Mesenchymal stem cell (in vitro differentiated cells and primary cell): ENCODE results near the gene CA10.

Experiments used
- DNase-seq: peaks from one replicate; pipeline ENCODE4 v3.0.0-alpha.2; 2013
- H2AFZ ChIP-seq: one replicate; pipeline ENCODE4 v1.6.1; 2013; ENCODE audit warnings: low read depth, mild to moderate bottlenecking, control low read depth, inconsistent platforms, low read length, moderate library complexity
- H2AK5ac ChIP-seq: 2 replicates; pipeline ENCODE4 v1.6.1; 2013; ENCODE audit warnings: low read length, moderate library complexity, mild to moderate bottlenecking, inconsistent platforms; ENCODE audit not compliant: severe bottlenecking
- H2BK120ac ChIP-seq: one replicate; pipeline ENCODE4 v1.6.1; 2013; ENCODE audit warnings: low read depth, mild to moderate bottlenecking, inconsistent platforms, low read length, moderate library complexity
- H2BK12ac ChIP-seq, 2 experiments: one replicate each; pipeline ENCODE4 v1.6.1; 2013; ENCODE audit warnings: inconsistent platforms in 2 of 2, low read length in 2 of 2, mild to moderate bottlenecking in 2 of 2, moderate library complexity in 2 of 2, control low read depth in 1 of 2
- H2BK15ac ChIP-seq: one replicate; pipeline ENCODE4 v1.6.1; 2013; ENCODE audit warnings: mild to moderate bottlenecking, low read depth, inconsistent platforms; ENCODE audit not compliant: poor library complexity, severe bottlenecking
- H2BK5ac ChIP-seq: 2 replicates; pipeline ENCODE4 v1.6.1; 2013; ENCODE audit warnings: low read depth, mild to moderate bottlenecking, low read length, control low read depth, inconsistent platforms; ENCODE audit not compliant: poor library complexity, severe bottlenecking
- H3K14ac ChIP-seq, 2 experiments: one replicate each; pipeline ENCODE4 v1.6.1; 2013; ENCODE audit warnings: inconsistent platforms in 2 of 2, low read length in 2 of 2, control low read depth in 1 of 2, mild to moderate bottlenecking in 1 of 2, moderate library complexity in 1 of 2
- H3K18ac ChIP-seq, 2 experiments: one replicate each; pipeline ENCODE4 v1.6.1; 2013; ENCODE audit warnings: inconsistent platforms in 2 of 2, low read length in 2 of 2, control low read depth in 1 of 2, low read depth in 1 of 2, mild to moderate bottlenecking in 1 of 2
- H3K23ac ChIP-seq, 2 experiments: one replicate each; pipeline ENCODE4 v1.6.1; 2013; ENCODE audit warnings: inconsistent platforms in 2 of 2, low read length in 2 of 2, mild to moderate bottlenecking in 2 of 2, moderate library complexity in 2 of 2, control low read depth in 1 of 2
- H3K27ac ChIP-seq: 2 replicates; pipeline ENCODE4 v1.5.1; 2013; ENCODE audit warnings: mild to moderate bottlenecking, moderate library complexity, low read length, control low read depth, inconsistent platforms; ENCODE audit not compliant: poor library complexity, severe bottlenecking
- H3K27me3 ChIP-seq, 2 experiments: 2 replicates each; pipeline versions ENCODE4 v1.6.1 to v1.7.0; 2013; ENCODE audit warnings: low read length in 2 of 2, mild to moderate bottlenecking in 2 of 2, moderate library complexity in 2 of 2, control low read depth in 1 of 2, inconsistent platforms in 1 of 2; ENCODE audit not compliant: control insufficient read depth in 1 of 2, insufficient read depth in 1 of 2
- H3K36me3 ChIP-seq, 2 experiments: 2 replicates each; pipeline versions ENCODE4 v1.6.1 to v1.7.0; 2013; ENCODE audit warnings: low read length in 2 of 2, control low read depth in 1 of 2, inconsistent platforms in 1 of 2, low read depth in 1 of 2, mild to moderate bottlenecking in 1 of 2; ENCODE audit not compliant: insufficient read depth in 2 of 2, control insufficient read depth in 1 of 2
- H3K4ac ChIP-seq, 2 experiments: one replicate each; pipeline ENCODE4 v1.6.1; 2013; ENCODE audit warnings: inconsistent platforms in 2 of 2, low read length in 2 of 2, mild to moderate bottlenecking in 2 of 2, moderate library complexity in 2 of 2, control low read depth in 1 of 2, low read depth in 1 of 2
- H3K4me1 ChIP-seq: 2 replicates; pipeline ENCODE4 v1.6.1; 2013; ENCODE audit warnings: low read depth, low read length, control low read depth; ENCODE audit not compliant: control insufficient read depth, insufficient read depth
- H3K4me2 ChIP-seq: 2 replicates; pipeline ENCODE4 v1.6.1; 2013; ENCODE audit warnings: low read length, mild to moderate bottlenecking, inconsistent platforms; ENCODE audit not compliant: poor library complexity, severe bottlenecking
- H3K4me3 ChIP-seq, 2 experiments: 2 replicates each; pipeline versions ENCODE4 v1.5.1 to v1.7.0; 2013; ENCODE audit warnings: low read length in 2 of 2, mild to moderate bottlenecking in 2 of 2, control low read depth in 1 of 2, low read depth in 1 of 2; ENCODE audit not compliant: insufficient read depth in 1 of 2
- H3K79me1 ChIP-seq: replicated peaks from 2 replicates; pipeline ENCODE4 v1.6.1; 2013; ENCODE audit warnings: mild to moderate bottlenecking, control low read depth, low read length, inconsistent platforms; ENCODE audit not compliant: poor library complexity, severe bottlenecking
- H3K9ac ChIP-seq: 2 replicates; pipeline ENCODE4 v1.7.0; 2013; ENCODE audit warnings: mild to moderate bottlenecking, low read length, moderate library complexity
- H3K9me3 ChIP-seq: 2 replicates; pipeline ENCODE4 v1.7.0; 2013; ENCODE audit warnings: mild to moderate bottlenecking, low read length; ENCODE audit not compliant: control insufficient read depth
- H4K8ac ChIP-seq: one replicate; pipeline ENCODE4 v1.6.1; 2013; ENCODE audit warnings: inconsistent platforms, mild to moderate bottlenecking, low read length, moderate library complexity
- H4K91ac ChIP-seq: one replicate; pipeline ENCODE4 v1.6.1; 2013; ENCODE audit warnings: mild to moderate bottlenecking, low read length, inconsistent platforms
- WGBS: methylation state at CpG from one replicate; pipeline ENCODE4 v1.1.7; 2013; ENCODE audit warnings: mixed read lengths; 5-methylcytosine and 5-hydroxymethylcytosine counted together

Gene CA10

DNA sequence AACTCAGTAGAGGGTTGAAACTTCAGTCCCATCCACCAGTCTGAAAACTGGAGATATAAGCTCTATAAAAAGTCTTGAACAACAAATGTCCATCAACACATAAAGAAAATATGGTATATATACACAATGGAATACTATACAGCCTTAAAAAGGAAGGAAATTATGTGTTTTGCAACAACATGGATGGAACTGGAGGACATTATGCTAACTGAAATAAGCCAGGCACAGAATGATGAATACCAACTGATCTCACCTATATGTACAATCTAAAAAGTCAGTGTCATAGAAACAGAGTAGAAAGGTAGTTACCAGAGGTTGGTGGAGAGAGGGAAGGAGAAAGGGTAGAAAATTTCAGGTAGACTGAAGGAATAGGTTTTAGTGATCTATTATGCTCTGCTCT is 438.1 kb downstream of the CA10 start:
- Histone ChIP-seq H3K4ac (no peak overlapping the region), H2BK15ac (no peak overlapping the region), H3K4me2 (no peak overlapping the region), H3K9ac (no peak overlapping the region), H3K36me3 (no peaks in the 10 kb centered on the region), H3K14ac (no peak overlapping the region), H3K27ac (no peak overlapping the region), H3K23ac (no peak overlapping the region), H4K8ac (no peak overlapping the region), H3K18ac (no peak overlapping the region), H3K79me1 (no peaks in the 10 kb centered on the region), H3K9me3 (no peaks in the 10 kb centered on the region), H3K4me3 (no peak overlapping the region), H2AK5ac (no peak overlapping the region), H2BK120ac (no peak overlapping the region), H4K91ac (no peak overlapping the region), H2AFZ (no peak overlapping the region), H3K27me3 (no peaks in the 10 kb centered on the region), H2BK5ac (no peak overlapping the region), H2BK12ac (no peak overlapping the region), H3K4me1 (no peaks in the 10 kb centered on the region)
- no peak for DNase-seq

DNA sequence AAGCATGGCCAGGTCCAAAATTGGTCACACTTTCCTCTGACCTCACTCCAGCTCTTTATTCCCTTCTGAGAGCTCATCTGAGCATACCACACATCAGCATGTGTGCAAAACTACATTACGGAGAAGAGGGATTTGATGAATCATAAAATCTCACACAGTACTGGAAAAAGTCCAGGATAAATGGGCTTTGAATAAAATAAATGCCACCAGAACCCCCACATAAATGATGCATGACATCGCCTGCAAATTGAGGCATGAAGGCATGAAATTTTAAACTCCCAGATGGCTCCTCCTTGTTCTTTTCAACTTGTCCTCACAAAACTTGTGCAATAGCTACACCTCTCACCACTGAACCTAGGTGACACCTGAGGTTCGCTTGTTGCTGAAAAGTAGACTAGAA is 439.5 kb downstream of the CA10 start:
- H3K4ac ChIP-seq: no peak overlapping the region
- H2BK12ac ChIP-seq: no peak overlapping the region
- no peak overlapping the region for H3K4me2 ChIP-seq
- H3K9ac ChIP-seq: no peak overlapping the region
- 89% methylated on average over 3 of the region's 3 CpGs for WGBS
- H3K79me1 ChIP-seq: no peaks in the 10 kb centered on the region
- no peak overlapping the region for H2BK15ac ChIP-seq
- no peak overlapping the region for H2AK5ac ChIP-seq
- no peak overlapping the region for H3K14ac ChIP-seq
- H3K23ac ChIP-seq: no peak overlapping the region
- no peak overlapping the region for H2AFZ ChIP-seq
- no peaks in the 10 kb centered on the region for H3K9me3 ChIP-seq
- H3K4me3 ChIP-seq: no peak overlapping the region
- no peaks in the 10 kb centered on the region for H3K36me3 ChIP-seq
- no peaks in the 10 kb centered on the region for H3K27me3 ChIP-seq
- no peak overlapping the region for H2BK120ac ChIP-seq
- no peaks in the 10 kb centered on the region for H3K4me1 ChIP-seq
- no peak overlapping the region for H2BK5ac ChIP-seq
- H3K18ac ChIP-seq: no peak overlapping the region
- H4K91ac ChIP-seq: no peak overlapping the region
- no peak for DNase-seq
- H4K8ac ChIP-seq: no peak overlapping the region
- no peak overlapping the region for H3K27ac ChIP-seq

DNA sequence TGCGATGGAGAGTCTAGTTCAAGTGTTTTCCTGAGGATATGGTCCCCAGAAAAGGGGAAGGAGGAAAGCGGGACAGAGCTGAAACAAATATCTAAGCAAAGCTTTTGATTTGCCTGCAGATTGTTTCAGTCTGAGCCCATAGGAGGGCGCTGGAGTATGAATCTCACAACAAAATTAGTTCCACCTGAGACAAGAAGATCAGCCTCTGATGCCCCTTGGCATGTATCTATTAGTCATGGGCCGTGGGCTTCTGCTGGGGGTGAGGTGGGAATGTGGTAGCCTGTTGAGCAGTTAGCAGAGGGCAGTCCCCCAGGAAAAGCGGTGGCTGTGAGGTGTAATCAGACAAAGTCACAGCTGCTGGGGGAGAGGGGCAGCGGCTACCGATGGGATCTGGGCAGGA is 446.9 kb downstream of the CA10 start:
- H3K4ac ChIP-seq: no peak overlapping the region
- H3K14ac ChIP-seq: no peak overlapping the region
- no peaks in the 10 kb centered on the region for H3K4me1 ChIP-seq
- H3K4me2 ChIP-seq: no peak overlapping the region
- H3K27ac ChIP-seq: no peak overlapping the region
- no peak overlapping the region for H3K4me3 ChIP-seq
- peaks cover 0 to 4% of the 10 kb centered on the region in 2 experiments for H3K27me3 ChIP-seq
- no peak overlapping the region for H2AFZ ChIP-seq
- no peak overlapping the region for H3K18ac ChIP-seq
- no peaks in the 10 kb centered on the region for H3K9me3 ChIP-seq
- H2BK15ac ChIP-seq: no peak overlapping the region
- H3K36me3 ChIP-seq: no peaks in the 10 kb centered on the region
- H3K9ac ChIP-seq: no peak overlapping the region
- WGBS: 68% methylated on average over 6 of the region's 7 CpGs
- no peak for DNase-seq
- H4K91ac ChIP-seq: no peak overlapping the region
- no peak overlapping the region for H2BK120ac ChIP-seq
- H2AK5ac ChIP-seq: no peak overlapping the region
- no peak overlapping the region for H2BK5ac ChIP-seq
- H2BK12ac ChIP-seq: no peak overlapping the region
- no peak overlapping the region for H3K23ac ChIP-seq
- no peak overlapping the region for H4K8ac ChIP-seq
- H3K79me1 ChIP-seq: no peaks in the 10 kb centered on the region

DNA sequence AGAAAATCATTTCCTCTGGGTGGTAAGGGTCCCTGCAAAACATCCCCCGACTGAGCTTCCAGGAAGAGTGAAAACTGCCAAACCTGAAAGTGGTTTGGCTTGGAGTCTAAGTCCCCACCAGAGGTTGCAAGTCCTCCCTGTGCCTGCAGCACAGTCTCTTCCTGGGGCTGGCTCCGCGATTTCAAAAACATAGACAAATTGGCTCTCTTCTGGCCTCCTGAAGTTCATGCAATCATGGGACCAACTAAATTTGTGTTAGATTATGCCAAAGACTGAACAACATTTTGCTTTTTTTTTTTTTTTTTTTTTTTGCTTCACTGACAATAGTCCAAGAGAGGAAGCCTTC is 447.9 kb downstream of the CA10 start:
- no peak overlapping the region for H2BK120ac ChIP-seq
- no peaks in the 10 kb centered on the region for H3K4me1 ChIP-seq
- H2AK5ac ChIP-seq: no peak overlapping the region
- H2BK5ac ChIP-seq: no peak overlapping the region
- H2BK12ac ChIP-seq: no peak overlapping the region
- H2AFZ ChIP-seq: no peak overlapping the region
- H4K8ac ChIP-seq: no peak overlapping the region
- H2BK15ac ChIP-seq: no peak overlapping the region
- H3K9me3 ChIP-seq: no peaks in the 10 kb centered on the region
- peaks cover 0 to 4% of the 10 kb centered on the region in 2 experiments for H3K27me3 ChIP-seq
- no peak overlapping the region for H3K4me2 ChIP-seq
- H3K23ac ChIP-seq: no peak overlapping the region
- H3K27ac ChIP-seq: no peak overlapping the region
- no peak overlapping the region for H3K4ac ChIP-seq
- H3K9ac ChIP-seq: no peak overlapping the region
- no peak overlapping the region for H3K18ac ChIP-seq
- H3K79me1 ChIP-seq: no peaks in the 10 kb centered on the region
- WGBS: 66% methylated on average over 3 of the region's 3 CpGs
- H3K36me3 ChIP-seq: no peaks in the 10 kb centered on the region
- no peak overlapping the region for H3K14ac ChIP-seq
- no peak for DNase-seq
- no peak overlapping the region for H3K4me3 ChIP-seq
- no peak overlapping the region for H4K91ac ChIP-seq
